ENCODE results near the gene NOL4L.

NOL4L gene

DNA sequence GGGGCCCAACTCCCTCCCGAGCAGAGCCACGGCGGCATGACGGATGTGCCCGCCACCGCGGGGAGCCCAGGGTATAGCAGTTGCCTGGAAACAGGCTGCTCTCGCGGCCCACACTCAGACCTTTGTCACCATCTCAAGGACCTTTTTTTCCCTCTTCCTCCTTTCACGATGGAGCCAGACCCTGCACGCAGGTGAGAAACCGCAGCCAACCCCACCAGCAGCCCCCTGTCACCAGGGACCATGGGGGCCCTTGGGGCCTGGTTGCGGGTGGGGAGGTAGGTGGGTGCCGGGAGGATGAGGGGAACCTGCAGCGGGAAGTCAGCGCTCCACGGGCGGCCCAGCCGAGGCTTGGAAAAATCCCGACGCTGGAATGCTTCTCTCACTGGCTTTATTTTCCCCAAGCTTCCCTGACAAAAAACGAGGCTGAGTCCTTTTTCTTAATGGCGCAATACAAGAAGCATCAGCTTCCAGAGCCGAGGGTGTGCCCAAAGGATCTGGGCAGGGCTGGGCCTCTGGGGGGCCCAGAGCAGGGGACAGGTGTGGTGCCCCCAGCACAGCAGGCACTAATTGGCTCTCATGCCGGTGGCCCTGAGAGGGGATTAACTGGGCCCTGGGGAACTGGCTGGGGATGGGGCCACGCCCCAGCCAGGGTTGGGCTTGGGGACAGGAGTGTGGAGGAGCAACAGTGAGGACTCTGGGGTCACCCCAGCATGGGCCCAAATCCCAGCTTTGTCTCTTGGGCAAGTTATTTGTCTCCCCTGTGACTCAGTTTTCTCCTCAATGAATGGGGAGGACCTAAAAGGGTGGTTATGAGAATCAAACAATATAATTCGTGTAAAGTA is 23.9 kb downstream of the NOL4L start:
- DNase-seq (ENCODE audit: low spot score) = no peak

DNA sequence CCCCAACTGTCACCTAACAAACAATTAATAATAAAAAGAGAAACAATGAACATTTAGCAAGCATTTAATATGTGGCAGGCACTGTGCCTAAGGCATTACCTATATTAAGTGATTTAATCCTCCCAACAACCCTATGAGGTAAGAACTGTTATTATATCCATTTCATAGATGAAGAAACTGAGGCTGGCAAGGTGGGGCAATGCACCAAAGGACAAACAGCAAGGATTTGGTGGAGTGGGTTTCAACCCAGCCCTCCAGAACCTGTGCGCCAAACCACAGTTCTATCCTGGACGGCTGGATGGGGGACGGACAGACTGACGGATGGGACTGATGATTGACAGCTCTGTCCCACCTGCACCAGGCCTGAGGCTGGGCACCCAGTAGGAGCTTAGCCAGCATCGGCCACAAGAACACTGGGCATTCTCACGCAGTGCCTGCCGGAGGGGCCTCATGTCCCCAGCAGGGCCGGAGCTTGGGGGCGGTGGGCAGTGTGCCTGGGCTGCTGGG is 24.6 kb downstream of the NOL4L start:
- DNase-seq (ENCODE audit: low spot score) = no peak

- DNase-seq (ENCODE audit: low spot score) = no peak
Observed at GRCh38 chr20:32559753-32560380, 25.3 kb downstream of the NOL4L start.

- DNase-seq (ENCODE audit: low spot score) = no peak
Observed at GRCh38 chr20:32559205-32559752, 25.9 kb downstream of the NOL4L start.

GRCh38 chr20:32558526-32558925 is 26.6 kb downstream of the NOL4L start:
- no peak for DNase-seq (ENCODE audit: low spot score)

GRCh38 chr20:32557319-32557718 is 27.8 kb downstream of the NOL4L start:
- DNase-seq (ENCODE audit: low spot score) = no peak

DNA sequence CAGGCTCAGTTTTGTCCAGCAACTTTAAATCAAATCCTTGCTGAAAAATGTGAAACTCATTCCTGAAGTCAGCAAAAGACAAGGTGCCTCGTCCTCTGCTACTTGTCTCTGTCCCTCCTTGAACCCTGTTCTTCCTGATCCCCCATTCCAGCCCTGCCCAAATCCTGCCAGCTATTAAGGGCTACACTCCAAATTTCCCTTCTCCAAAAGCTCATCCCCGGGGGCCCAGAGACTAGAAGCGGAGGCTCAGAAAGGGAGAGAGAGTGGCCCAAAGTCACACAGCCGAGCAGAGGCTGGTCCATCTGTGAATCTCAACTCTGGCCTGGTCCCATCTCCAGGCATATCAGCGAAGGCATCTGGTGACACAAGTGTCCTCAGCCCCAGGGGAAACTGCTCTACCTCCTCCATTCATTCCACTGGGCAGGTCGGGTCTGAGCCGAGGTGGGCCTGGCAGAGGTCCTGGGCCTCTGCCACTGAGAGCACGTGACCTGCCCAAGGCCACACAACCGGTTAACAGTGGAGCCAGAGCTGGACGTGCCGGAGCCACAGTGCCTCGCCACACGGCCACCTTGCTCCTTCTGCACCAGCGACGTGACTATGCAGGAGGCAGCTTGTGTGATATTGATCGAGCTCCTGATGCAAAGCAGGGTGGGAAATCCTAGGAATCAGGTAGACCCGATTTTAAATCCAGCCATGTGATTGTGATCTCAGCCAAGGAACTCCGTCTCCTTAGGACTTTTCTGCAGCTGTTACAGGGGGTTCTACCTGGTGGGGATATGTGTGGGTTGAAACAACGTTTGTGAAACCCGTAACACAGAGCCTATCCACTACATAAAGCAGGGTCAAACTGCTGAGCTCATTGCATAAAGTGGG is 28.6 kb downstream of the NOL4L start:
- DNase-seq (ENCODE audit: low spot score) = no peak

DNA sequence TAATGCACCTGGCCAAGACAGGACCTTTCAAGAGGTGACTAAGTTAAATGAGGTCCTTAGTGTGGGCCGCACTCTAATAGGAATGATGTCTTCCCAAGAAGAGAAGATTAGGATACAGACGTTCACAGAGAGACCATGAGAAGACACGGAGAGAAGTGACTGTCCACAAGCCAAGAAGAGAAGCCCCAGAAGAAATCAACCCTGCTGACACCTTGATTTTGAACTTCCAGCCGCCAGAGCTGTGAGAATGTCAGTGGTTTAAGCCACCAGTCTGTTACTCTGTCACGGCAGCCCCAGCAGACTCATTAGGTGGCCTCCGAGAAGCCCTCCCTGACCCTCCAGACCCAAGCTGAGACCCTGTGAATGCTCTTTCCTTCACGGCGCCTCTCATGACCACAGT is 29.5 kb downstream of the NOL4L start:
- DNase-seq (ENCODE audit: low spot score) = no peak

GRCh38 chr20:32554965-32555289 is 30.2 kb downstream of the NOL4L start:
- no peak for DNase-seq (ENCODE audit: low spot score)

GRCh38 chr20:32553618-32554017 is 31.5 kb downstream of the NOL4L start:
- DNase-seq (ENCODE audit: low spot score) = no peak

GRCh38 chr20:32551693-32552092 is 33.4 kb downstream of the NOL4L start:
- DNase-seq (ENCODE audit: low spot score) = no peak

DNA sequence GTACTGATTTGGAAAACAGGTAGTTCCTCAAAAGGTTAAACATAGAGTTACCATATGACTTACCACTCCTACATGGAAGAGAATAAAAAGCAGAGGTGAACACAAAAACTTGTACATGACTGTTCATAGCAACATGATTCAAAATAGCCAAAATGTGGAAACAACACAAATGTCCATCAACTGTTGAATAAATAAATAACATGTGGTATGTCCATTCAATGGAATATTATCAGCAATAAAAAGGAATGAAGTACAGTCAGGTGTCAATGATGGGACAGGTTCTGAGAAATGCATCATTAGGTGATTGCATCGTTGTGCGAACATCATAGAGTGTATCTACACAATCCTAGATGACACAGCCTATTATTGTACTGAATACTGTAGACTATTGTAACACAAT is 35.3 kb downstream of the NOL4L start:
- no peak for DNase-seq (ENCODE audit: low spot score)

DNA sequence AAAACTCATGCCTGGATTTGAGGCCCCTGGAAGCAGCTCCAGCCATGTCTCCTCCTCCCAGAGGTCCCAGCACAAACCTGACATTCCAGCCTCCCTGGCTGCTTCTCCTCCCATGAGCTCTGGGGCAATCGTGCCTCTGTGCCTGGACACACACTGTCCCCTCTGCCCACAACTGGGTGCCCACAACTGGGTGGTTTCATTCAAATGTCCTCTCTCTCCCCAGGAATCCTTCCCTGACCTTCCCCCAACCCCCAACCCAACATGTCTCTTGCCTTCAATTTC is 37.4 kb downstream of the NOL4L start:
- DNase-seq (ENCODE audit: low spot score) = no peak

GRCh38 chr20:32546918-32547752 is 38.0 kb downstream of the NOL4L start:
- no peak for DNase-seq (ENCODE audit: low spot score)

GRCh38 chr20:32544893-32545840 is 40.0 kb downstream of the NOL4L start:
- DNase-seq (ENCODE audit: low spot score) = no peak

GRCh38 chr20:32544260-32544722 is 40.8 kb downstream of the NOL4L start:
- no peak for DNase-seq (ENCODE audit: low spot score)

- DNase-seq (ENCODE audit: low spot score) = no peak
Observed at GRCh38 chr20:32543570-32544259, 41.4 kb downstream of the NOL4L start.

GRCh38 chr20:32542259-32542615 is 42.9 kb downstream of the NOL4L start:
- no peak for DNase-seq (ENCODE audit: low spot score)

DNA sequence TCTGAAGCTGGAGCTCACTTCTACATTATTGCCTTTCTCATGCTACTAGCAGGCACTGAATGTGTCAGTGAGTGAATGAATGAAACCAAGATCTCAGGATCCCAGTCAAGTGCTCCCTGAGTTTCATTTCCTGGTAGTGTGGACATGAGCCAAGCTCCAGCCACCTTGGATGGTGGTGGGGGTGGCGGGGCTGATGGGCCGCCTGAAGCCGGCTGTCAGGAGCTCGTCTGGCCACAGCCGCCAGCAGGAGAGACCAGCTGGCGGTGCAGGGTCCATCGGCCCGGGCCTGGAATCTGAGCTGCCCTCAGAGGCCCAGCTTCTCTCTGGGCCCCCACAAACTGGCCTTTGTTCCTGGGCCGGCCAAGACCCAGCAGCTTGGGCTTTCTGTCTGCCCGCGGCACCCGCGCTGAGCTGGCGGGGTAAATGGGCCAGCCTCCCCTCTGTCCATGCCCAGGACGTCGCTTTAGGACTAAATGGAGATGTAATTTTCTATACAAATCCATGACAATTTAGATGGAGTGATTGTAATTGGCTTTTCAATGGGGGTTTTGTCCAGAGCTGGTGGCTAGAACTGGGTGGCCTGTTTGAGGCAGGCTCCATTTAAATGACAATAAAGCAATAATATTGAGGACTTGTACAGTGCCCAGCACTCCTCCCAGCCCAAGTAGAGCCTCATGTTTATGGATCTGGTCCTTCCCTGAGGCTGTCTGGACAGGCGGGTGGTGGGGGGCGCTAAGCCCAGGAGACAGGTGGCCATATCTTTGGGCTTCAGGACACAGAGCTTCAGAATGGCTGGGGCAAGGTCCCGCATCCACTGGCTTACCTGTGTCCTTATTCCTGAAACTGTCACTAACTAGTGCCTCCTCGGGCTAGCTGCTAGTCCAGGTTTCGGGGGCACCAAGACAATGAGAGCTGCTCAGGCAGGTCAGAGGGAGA is 43.5 kb downstream of the NOL4L start:
- no peak for DNase-seq (ENCODE audit: low spot score)
